Measurements from ENCODE around the gene TATDN2. TPM values are rescaled to one million over a fixed set of nuclear protein-coding genes. Genes with fewer than 3 reads are reported as not detected.
"Not testable (repeated sequence)": the region's sequence is repeated elsewhere in the genome, so short reads cannot be mapped to it uniquely, and the experiment has no call there.

TATDN2 gene
- total RNA-seq, 1 experiment from 2014 or later: 15.7 TPM

DNA sequence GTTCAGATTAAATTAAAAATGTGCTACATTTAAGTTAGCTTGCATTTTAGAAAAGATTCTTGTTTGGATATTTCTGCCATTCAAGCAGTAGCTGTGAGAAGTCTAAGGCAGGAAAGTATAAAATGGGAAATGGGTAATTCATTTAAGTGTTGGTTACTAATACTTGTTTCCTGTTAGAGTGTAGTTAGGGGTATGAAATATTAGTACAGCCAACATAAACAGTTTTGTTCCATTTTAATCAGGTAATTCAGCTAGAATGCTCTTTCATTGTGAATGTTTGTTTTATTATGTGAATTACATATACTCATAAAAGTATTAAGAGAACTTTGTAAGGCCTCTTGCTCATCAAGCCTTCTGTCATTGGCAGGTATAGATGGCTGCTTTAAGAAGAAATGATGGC, 19.9 kb downstream of the TATDN2 start:
- DNase-seq (ENCODE audit: low read depth): no peak

DNA sequence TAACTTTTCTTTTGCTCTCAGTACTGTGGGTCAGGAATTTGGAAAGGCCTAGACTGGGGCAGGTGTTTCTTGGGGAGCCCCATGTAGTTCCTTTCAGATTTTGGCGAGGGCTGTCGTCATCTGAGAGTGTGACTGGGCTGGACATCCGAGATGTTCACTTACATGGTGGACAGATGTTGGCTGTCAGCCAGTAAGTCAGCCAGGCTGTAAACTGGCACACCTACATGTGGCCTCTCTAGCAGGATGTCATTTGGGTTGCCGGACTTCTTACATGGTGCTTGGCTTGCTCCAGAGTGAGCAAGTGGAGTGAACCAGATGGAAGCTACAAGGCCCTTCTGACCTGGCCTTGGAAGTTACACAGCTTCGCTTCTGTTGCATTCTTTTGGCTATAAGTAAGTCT, 20.7 kb downstream of the TATDN2 start:
- no peak for DNase-seq (ENCODE audit: low read depth)

DNA sequence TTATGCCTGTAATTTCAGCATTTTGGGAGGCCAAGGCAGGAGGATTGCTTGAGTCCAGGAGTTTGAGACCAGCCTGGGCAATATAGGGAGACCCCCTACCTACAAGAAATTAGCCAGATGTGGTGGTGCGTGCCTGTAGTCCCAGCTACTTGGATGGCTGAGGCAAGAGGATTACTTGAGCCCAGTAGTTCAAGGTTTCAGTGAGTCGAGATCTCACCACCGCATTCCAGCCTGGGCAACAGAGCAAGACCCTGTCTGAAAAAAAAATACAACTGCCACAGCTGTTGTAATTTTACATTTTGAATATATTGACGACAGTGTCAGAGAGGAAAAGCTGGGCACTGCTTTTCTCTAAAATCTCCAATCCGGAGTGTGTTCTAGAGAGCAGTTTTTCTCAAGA, 21.2 kb downstream of the TATDN2 start:
- no peak for DNase-seq (ENCODE audit: low read depth)

DNA sequence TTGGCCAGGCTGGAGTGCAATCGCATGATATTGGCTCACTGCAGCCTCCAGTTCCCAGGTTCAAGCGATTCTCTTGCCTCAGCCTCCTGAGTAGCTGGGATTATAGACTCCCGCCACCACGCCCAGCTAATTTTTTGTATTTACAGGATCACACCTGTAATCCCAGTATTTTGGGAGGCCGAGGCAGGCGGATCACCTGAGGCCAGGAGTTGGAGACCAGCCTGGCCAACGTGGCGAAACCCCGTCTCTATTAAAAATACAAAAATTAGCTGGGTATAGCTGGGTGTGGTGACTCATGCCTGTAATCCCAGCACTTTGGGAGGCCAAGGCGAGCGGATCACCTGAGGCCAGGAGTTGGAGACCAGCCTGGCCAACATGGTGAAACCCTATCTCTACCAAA, 24.2 kb downstream of the TATDN2 start:
- DNase-seq (ENCODE audit: low read depth): not testable (repeated sequence)

DNA sequence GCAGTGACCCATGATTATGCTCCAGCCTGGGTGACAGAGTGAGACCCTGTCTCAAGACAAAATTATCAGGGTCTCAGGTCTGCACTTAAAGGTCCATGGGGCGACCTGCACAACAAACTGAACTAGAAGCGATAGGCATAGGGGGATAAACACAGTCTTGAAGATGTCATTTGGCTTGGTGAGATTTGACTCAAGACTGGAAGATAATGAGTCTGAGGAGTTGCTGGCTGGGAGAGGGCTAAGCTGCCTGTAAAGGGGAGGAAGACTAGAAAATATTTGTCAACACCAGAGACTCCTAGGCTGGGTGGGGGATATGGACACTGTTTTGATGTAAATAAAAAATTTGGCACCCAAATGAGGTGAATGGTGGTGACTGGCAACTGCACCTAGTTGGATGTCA, 24.7 kb downstream of the TATDN2 start:
- DNase-seq (ENCODE audit: low read depth): no peak

DNA sequence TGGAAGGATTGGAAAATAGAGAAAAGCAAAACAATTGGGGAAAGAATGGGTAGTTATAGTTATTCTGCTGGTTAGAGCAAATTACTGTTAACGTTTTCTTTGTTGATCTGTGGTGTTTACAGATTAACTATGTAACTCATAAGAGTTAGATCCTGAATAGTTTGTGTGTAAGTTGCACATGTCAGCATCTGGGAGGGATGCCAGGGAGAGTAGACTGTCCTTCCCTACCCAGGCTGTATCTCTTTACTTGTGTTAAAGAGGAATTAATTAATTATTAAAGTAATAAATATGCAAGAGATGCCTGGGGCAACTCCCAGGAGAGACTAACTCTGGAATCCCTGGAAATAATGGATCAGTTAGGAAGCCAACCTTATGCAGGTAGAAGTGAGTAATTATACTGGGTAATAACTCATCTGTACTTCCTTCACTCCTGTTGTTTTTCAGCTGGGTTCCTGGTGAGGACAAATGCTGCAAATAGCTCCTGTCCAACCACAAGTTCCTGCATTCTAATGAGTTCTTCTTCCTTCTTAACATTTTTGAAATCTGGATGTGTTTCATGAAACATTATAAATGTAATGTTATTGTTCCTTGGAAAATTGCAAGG, 25.5 kb downstream of the TATDN2 start:
- no peak for DNase-seq (ENCODE audit: low read depth)

DNA sequence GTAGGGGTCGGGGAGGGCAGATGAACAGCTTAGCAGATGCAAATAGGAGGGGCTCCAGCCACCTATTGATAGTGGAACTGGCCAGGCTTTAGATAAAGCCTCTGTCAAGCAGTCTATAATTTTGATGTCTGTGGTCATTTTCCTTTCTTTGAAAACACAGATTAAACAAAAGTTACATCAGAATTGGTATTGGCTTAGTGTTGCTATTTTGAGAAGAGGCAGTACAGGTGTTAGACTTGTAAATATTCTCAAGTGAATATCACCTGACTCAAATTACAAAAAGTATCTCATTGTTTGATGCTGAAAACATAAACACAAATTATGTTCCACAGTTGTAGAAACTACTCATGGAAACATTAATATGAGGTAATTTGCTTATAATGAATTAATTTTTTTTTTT, 26.3 kb downstream of the TATDN2 start:
- no peak for DNase-seq (ENCODE audit: low read depth)

DNA sequence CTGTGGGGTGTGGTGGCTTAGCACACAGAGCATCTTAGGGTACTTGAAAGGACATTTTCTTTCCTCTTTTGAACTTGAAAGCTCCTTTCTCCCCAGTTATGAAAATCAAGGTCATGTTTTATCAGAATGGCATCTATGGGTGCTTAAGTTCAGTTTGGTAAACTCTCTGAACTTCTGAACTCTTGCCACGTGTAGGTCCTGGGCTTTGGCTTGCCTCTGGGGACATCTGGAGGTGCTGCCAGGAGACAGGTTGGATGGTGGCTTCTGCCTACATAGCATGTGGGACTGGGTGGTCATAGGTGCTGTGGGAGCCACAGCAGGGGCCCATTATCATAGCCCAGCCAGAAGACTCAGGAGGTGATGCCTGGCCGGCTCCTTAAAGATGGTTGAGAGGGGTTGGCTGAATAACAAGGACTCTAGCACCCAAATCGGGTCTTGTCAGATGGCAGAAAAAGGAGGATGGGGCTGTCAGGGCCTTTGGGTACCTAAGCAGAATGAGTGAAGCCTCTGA, 28.9 kb downstream of the TATDN2 start:
- no peak for DNase-seq (ENCODE audit: low read depth)

DNA sequence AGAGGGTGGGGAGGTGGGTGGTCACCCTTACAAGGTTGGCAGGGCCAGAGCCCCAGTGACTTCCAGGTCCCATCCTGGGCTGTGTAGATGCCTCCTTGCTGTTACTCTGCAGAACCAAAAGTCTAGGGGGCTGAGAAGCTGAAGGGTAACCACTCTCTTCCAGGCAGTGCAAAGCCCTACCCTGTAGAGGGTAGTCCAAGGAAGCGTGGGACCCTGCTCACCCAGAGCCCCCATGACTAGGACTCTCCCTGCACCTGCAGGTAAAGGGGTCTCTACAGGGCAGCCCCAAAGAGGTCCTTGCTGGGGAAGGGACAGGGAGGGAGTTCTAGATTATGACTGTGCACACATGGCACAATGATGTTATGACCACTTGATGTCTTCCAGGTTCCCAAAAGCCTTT, 30.2 kb downstream of the TATDN2 start:
- no peak for DNase-seq (ENCODE audit: low read depth)

DNA sequence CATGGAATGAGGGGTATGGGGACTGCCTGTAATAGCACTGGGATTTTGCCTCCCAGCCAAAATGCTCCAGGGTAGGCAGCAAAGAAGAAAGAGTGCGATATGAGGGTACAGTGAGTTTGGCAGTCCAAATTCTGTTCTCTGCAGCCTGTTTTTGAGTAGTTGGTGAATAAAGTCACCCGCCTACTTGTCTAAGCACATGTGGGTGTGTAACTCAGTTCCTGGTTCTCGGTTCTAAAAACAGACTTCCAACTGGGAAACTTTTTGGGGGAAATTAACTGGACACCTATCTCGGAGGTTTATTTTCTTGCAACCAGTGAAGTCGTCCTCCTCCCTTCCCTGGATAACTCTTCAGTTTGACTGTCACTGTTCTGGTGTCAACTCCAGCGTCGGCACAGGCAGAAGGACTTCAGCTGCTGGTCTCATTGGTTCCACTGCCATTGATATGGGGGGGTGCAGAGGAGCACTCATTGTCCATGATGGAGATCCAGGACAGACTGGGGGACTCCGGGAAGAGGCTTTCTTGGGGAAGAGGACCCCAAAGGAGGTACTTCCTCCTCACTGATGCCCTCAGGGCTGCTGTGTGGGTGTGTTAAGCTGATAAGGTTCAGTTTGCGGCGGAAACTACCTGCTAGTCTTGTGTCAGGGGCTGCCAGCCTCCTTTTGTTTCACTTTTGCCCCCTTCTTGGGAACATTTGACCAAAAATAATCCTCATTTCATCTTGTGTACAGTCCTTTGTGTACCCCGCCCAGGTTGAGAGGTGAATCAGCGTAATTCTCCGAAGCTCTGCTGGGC, 31.3 kb downstream of the TATDN2 start:
- no peak for DNase-seq (ENCODE audit: low read depth)

DNA sequence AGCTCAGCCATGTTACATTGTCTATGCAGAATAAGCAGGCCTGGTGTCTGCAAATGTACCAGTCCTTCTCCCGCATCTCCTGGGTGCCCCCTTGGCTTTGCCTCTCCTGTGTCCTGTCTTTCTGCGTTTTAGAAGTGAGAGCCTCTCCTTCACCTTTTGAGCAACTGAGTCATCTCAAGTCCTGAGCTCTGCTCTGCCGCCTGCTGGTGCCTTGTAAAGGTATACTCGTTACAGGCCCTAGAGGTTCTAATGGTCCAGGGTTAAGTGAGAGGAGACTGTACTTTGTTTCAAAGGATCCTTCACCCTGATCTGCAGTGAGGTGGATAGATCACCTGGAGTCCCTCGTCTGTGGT, 31.9 kb downstream of the TATDN2 start:
- no peak for DNase-seq (ENCODE audit: low read depth)

DNA sequence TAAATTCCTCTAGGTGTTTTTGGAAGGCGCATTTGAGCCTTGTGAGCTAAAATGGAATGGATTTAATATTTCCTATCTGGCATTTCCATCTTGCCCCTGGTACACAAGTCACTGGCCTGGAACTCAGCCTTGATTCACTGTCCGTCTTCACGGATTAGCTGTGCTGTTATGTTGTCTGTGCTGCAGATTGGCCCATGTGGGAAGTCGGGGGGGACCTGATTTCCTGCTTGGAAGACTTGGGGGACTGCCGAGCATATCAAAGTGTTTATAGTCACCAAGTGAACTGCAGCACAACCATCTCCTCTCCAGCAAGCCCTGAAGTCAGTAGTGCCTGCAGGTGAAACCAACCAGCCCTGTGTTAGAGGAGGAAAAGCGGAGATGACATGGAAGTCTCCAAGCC, 32.3 kb downstream of the TATDN2 start:
- no peak for DNase-seq (ENCODE audit: low read depth)

DNA sequence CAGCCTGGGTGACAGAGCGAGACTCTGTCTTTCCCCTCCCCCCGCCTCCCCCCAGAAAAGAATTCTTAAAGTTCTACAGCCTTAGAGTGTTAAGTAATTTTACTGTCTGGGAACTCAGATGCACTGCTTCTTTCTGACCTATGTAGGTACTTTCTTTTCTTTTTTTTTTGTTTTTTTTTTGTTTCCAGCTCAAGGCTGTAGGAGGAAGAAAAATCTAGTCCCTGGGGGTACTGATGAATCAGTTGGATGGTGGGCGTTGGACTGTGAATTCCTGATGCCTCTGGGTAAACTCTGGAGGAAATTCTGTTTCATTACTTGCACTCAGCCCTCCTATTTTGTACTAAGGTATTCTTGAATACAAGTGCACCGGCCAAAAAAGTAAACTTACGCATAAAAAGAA, 33.7 kb downstream of the TATDN2 start:
- no peak for DNase-seq (ENCODE audit: low read depth)

DNA sequence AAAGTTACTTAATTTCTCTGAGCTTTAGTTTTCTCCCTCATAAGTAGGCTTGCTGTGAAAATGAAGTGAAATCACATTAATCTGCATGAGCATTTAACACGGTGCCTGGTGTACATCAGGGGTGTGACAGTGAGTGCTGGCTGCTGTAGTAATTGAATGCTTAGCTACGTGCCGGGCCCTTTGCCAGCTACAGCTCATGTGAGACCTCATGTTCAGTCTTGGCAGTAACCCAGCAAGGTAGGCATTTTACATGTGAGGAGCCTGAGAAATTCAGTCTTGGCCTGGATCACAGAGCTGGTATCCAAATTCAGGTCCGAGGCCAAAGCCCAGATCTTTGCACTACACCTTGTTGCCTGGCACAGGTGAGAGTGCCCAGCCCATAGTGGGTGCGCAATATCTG, 35.4 kb downstream of the TATDN2 start:
- DNase-seq (ENCODE audit: low read depth): no peak

DNA sequence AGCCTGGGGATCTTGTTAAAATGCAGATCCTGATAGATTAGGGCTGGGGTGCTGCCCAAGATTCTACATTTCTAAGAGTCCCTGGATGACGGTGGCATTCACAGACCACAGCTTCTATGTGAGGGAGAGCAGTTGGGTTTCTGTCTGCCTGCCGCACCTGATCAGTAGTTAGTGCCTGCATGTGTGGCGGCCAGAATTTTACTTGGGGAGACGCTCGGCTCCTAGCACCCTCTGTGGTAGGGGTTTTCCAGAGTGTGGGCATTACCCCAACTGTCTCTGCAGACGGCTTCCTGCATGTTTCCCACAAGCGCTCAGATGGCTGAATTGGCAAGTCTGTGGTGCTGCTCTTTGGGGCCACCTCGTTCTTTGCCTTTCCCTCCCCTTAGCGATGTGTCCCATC, 36.2 kb downstream of the TATDN2 start:
- no peak for DNase-seq (ENCODE audit: low read depth)

DNA sequence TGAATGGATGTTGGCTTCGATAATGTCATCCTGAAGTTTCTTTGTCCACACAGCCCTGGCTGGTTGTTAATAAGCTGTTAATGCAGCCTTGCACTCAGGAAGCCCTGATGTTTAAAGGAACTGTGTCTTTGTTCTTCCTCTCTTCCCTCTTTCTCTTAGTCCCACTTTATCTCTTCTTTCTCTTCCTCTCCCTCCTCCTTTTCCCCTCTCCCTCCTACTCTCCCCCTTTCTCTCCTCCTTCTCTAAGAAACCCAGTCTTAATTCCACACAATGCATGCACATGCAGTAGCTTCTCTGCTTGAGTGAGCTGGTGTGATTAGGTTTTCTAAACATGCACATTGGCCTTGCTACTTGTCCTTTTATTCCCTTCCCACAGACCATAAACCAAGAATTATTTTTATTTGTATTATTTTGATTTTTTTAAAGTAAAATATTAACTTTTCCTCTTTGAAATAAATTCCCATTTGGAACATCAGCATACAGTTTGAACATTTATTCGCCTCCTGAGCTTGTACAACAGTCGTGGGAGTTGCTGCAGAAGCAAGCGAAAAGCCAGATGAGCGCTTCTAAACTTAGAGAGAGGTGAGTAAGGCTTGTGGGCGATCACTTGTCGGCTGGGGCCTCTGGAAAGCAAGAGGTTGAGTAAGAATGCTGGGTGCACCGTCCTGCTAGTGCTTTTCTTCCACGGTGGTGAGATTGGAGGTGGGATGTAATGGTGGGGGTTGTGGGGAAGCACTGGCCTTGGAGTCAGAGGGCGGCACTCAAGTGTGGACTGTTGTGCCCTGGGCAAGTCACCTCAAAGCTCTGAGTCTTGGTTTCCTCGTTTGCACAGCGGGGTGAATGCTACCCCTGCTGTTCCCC, 37.2 kb downstream of the TATDN2 start:
- no peak for DNase-seq (ENCODE audit: low read depth)

DNA sequence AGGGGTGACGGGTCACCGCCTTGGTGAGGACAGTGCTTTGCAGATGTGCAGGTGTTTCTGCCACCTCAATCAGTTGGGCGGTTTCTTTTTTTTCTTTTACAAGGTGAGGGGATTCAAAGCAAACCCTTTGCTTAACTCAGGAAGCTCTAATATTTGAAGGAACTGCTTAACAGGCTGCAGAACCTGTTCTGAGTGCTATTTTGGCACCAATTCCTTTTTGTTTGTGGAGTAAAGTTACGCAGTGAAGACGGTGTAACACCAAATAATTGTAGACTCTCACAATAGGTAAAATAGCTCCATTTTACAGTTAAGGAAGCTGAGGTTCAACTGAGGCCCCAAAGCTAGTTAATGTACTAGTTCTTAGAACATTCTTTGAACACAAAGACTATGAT, 37.9 kb downstream of the TATDN2 start:
- no peak for DNase-seq (ENCODE audit: low read depth)

DNA sequence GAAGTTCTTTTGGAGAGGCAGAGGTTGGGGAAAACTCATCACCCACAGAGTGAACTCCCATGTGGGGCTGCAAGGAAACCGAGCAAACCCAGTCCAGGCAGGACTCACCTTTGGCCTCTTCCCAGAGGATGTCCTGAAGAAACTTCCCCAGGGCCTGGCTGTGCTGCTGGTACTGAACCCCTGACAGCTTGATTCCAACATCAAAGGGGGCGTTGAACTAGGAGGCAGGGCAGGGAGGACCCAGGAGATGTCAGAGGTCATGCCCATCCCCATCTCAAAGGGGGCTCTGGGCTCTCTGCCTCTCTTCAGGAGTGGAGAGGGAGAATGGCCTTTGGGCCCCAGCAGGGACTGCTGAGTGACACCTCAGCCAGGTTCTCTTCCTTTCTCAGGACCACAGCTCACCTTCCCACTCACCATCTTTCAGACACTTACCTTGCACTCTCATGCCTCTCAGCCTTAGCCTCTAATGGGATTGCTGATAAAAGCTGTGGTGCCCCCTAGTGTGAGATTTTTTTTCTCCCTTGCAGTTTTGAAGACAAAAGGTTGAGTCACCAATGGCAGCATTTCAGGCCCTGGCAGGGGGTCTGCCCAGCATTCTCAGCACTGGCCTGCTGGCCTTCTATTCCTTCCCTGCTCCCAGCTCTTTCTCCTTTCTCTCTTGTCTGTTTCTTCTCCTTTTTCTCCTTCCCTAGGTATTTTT, 38.5 kb downstream of the TATDN2 start:
- DNase-seq (ENCODE audit: low read depth): peak; percentile 91

DNA sequence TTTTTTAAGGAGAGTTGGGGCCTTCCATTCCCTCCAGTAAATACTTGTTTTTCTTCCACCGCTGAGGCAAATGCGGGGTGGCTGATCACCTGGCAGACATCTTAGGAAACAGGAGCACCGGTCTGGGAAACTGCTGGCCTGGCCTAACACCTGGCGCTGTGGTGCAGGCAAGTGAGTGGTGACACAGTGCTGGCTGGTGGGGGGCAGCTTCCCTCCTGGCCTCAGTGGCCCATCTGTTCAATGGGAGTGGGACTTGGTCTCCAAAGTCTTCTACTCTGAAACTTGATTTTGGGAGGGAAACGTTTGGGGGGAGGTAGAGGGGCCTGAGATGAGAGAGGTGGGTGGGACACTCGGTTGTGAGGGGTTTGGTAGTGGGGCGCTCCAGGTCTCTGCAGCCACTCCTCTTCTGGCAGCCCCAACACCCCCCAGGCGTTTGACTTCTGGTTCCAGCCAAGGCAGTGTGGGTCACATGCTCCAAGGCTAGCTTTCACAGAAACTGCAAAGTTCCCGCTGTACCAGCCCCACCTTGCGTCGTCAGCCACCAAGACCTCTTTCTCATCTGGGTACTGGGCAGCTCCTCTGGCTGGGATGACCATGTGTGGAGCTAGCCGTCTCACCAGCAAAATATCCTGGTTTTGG, 39.8 kb downstream of the TATDN2 start:
- no peak for DNase-seq (ENCODE audit: low read depth)

DNA sequence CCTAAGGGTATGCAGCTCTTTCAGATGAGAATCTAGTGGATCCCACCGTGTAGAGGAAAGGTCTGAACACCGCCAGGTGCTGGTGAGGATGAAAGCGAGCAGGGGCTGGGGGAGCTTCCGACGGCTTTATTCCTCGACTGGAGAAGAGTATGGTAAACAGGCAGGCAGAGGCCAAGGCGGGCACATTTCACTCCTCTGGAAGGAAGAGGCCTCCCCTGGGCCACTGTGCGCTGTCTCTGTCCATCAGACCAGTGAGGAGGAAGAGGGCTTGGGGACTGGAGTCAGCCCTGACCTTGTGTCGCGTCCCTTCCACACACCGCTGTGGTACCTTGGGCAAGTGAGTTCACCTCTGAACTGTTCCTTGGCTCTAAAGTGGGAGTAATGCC, 40.3 kb downstream of the TATDN2 start:
- no peak for DNase-seq (ENCODE audit: low read depth)

DNA sequence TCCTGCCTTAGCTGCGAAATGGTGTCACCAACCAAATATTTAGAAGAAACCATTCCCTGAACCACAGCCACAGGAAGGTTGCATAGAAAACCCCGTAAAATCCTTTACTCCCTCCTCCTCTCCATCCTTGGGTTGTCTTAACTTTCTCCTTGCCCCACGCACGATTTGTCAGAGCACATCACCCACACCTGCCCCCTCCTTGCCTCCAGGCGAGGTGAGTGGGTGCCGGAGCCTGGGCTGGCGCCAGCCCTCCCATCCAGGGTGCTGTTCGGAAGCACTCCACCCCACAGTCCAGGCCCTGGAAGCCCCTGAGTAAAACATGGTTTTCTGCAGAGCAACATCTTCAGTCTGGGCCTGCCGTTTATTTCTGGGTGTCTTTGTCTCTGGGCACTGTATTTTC, 40.8 kb downstream of the TATDN2 start:
- no peak for DNase-seq (ENCODE audit: low read depth)

Data from HT1080 (cell line).